H9 (cell line): ENCODE results near the gene FLNC. TPM values are rescaled to one million over a fixed set of nuclear protein-coding genes. Genes with fewer than 3 reads are reported as not detected.

ENCODE experiments used
- DNase-seq: peaks from one replicate; pipeline ENCODE4 v3.0.0-alpha.2; 2017
- H2AFZ ChIP-seq: one replicate; pipeline ENCODE4 v1.6.1; 2013; ENCODE audit warnings: mild to moderate bottlenecking, low read length, control low read depth, moderate library complexity
- H2AK5ac ChIP-seq: 2 replicates; pipeline ENCODE4 v1.6.1; 2013; ENCODE audit warnings: low read length, control low read depth, mixed read lengths; ENCODE audit not compliant: insufficient read length
- H2BK120ac ChIP-seq: one replicate; pipeline ENCODE4 v1.6.1; 2013; ENCODE audit warnings: low read depth, mild to moderate bottlenecking, low read length, control low read depth, inconsistent platforms; ENCODE audit not compliant: poor library complexity, severe bottlenecking
- H2BK12ac ChIP-seq: 2 replicates; pipeline ENCODE4 v1.6.1; 2013; ENCODE audit warnings: low read length, control low read depth, mixed read lengths, low read depth; ENCODE audit not compliant: insufficient read length
- H2BK15ac ChIP-seq: 2 replicates; pipeline ENCODE4 v1.6.1; 2013; ENCODE audit warnings: low read depth, low read length, control low read depth
- H2BK20ac ChIP-seq: one replicate; pipeline ENCODE4 v1.6.1; 2013; ENCODE audit warnings: low read depth, mild to moderate bottlenecking, low read length, control low read depth, inconsistent platforms; ENCODE audit not compliant: poor library complexity, severe bottlenecking
- H2BK5ac ChIP-seq: 2 replicates; pipeline ENCODE4 v1.6.1; 2013; ENCODE audit warnings: low read length, control low read depth, mixed read lengths; ENCODE audit not compliant: insufficient read length
- H3K14ac ChIP-seq: 2 replicates; pipeline ENCODE4 v1.6.1; 2013; ENCODE audit warnings: low read length, control low read depth; ENCODE audit not compliant: insufficient read depth
- H3K18ac ChIP-seq: 2 replicates; pipeline ENCODE4 v1.6.1; 2013; ENCODE audit warnings: low read depth, mild to moderate bottlenecking, mixed read lengths, low read length, control low read depth; ENCODE audit not compliant: insufficient read length
- H3K23ac ChIP-seq: 2 replicates; pipeline ENCODE4 v1.6.1; 2013; ENCODE audit warnings: low read length, control low read depth, mixed read lengths, low read depth; ENCODE audit not compliant: insufficient read length
- H3K23me2 ChIP-seq: 2 replicates; pipeline ENCODE4 v1.6.1; 2013; ENCODE audit warnings: low read depth, mild to moderate bottlenecking, mixed read lengths, low read length, control low read depth; ENCODE audit not compliant: insufficient read length, poor library complexity, severe bottlenecking
- H3K27ac ChIP-seq: 2 replicates; pipeline ENCODE4 v1.5.1; 2013; ENCODE audit warnings: low read length, control low read depth, mixed read lengths, low read depth; ENCODE audit not compliant: insufficient read length
- H3K27me3 ChIP-seq: 2 replicates; pipeline ENCODE4 v1.6.1; 2013; ENCODE audit warnings: low read length, control low read depth, inconsistent platforms; ENCODE audit not compliant: insufficient read depth
- H3K4ac ChIP-seq: 2 replicates; pipeline ENCODE4 v1.6.1; 2013; ENCODE audit warnings: low read depth, mild to moderate bottlenecking, control low read depth, inconsistent platforms, low read length, moderate library complexity
- H3K4me1 ChIP-seq: 2 replicates; pipeline ENCODE4 v1.6.1; 2013; ENCODE audit warnings: low read length, control low read depth, inconsistent platforms; ENCODE audit not compliant: insufficient read depth
- H3K4me2 ChIP-seq: 2 replicates; pipeline ENCODE4 v1.6.1; 2013; ENCODE audit warnings: low read length, control low read depth, mixed read lengths; ENCODE audit not compliant: insufficient read length, insufficient read depth
- H3K56ac ChIP-seq: 2 replicates; pipeline ENCODE4 v1.6.1; 2013; ENCODE audit warnings: low read depth, mild to moderate bottlenecking, mixed read lengths, low read length, control low read depth; ENCODE audit not compliant: insufficient read length
- H3K79me1 ChIP-seq: 2 replicates; pipeline ENCODE4 v1.6.1; 2013; ENCODE audit warnings: low read depth, mild to moderate bottlenecking, moderate library complexity, low read length, control low read depth, inconsistent platforms; ENCODE audit not compliant: insufficient read depth, poor library complexity, severe bottlenecking
- H3K79me2 ChIP-seq: 2 replicates; pipeline ENCODE4 v1.6.1; 2013; ENCODE audit warnings: low read length, control low read depth, inconsistent platforms; ENCODE audit not compliant: insufficient read depth
- H3K9ac ChIP-seq: 2 replicates; pipeline ENCODE4 v1.6.1; 2013; ENCODE audit warnings: low read length, control low read depth, mixed read lengths; ENCODE audit not compliant: insufficient read length; ENCODE audit errors: extremely low read depth
- H3K9me3 ChIP-seq: one replicate; pipeline ENCODE4 v1.6.1; 2013; ENCODE audit warnings: low read depth, low read length, inconsistent platforms; ENCODE audit not compliant: control insufficient read depth
- H3T11ph ChIP-seq: one replicate; pipeline ENCODE4 v1.6.1; 2013; ENCODE audit warnings: mild to moderate bottlenecking, low read length, control low read depth, inconsistent platforms
- H4K20me1 ChIP-seq: one replicate; pipeline ENCODE4 v1.6.1; 2013; ENCODE audit not compliant: control insufficient read depth, insufficient read length, insufficient read depth
- H4K5ac ChIP-seq: 2 replicates; pipeline ENCODE4 v1.6.1; 2013; ENCODE audit warnings: low read depth, mild to moderate bottlenecking, mixed read lengths, low read length, control low read depth; ENCODE audit not compliant: insufficient read length
- H4K8ac ChIP-seq: replicated peaks from 2 replicates; pipeline ENCODE4 v1.6.1; 2013; ENCODE audit warnings: low read length, control low read depth, mixed read lengths, low read depth; ENCODE audit not compliant: insufficient read length
- H4K91ac ChIP-seq: 2 replicates; pipeline ENCODE4 v1.6.1; 2013; ENCODE audit warnings: low read depth, mild to moderate bottlenecking, moderate library complexity, mixed read lengths, low read length, control low read depth; ENCODE audit not compliant: insufficient read length
- H3K27ac Mint-ChIP-seq, 3 experiments: 2 replicates in 2 of 3; 3 replicates in 1 of 3; pipeline ENCODE4 v1.8.0; 2020 to 2021; ENCODE audit warnings: mixed read lengths in 3 of 3, mild to moderate bottlenecking in 1 of 3, moderate library complexity in 1 of 3
- H3K27me3 Mint-ChIP-seq: 2 replicates; pipeline ENCODE4 v1.8.0; 2021; ENCODE audit warnings: low read depth, mild to moderate bottlenecking, moderate library complexity, mixed read lengths
- H3K36me3 Mint-ChIP-seq, 3 experiments: 2 replicates in 2 of 3; 3 replicates in 1 of 3; pipeline ENCODE4 v1.8.0; 2020 to 2021; ENCODE audit warnings: low read depth in 3 of 3, mixed read lengths in 3 of 3; ENCODE audit not compliant: insufficient read depth in 1 of 3
- H3K4me1 Mint-ChIP-seq, 2 experiments: 2 replicates each; pipeline ENCODE4 v1.8.0; 2020; ENCODE audit warnings: mixed read lengths in 2 of 2
- H3K4me3 Mint-ChIP-seq, 2 experiments: 2 replicates in 1 of 2; 3 replicates in 1 of 2; pipeline ENCODE4 v1.8.0; 2020 to 2021; ENCODE audit warnings: mild to moderate bottlenecking in 2 of 2, mixed read lengths in 2 of 2, moderate library complexity in 1 of 2
- H3K9me3 Mint-ChIP-seq, 2 experiments: 2 replicates in 1 of 2; 3 replicates in 1 of 2; pipeline ENCODE4 v1.8.0; 2020; ENCODE audit warnings: mild to moderate bottlenecking in 2 of 2, mixed read lengths in 2 of 2, moderate library complexity in 1 of 2
- WGBS: extraction: QIAGEN DNeasy Blood & Tissue Kit; methylation state at CpG from one replicate; pipeline ENCODE4 v1.1.7; 2013; ENCODE audit warnings: missing lambda C conversion rate, low lambda C conversion rate, mixed read lengths; ENCODE audit not compliant: insufficient read length; ENCODE audit errors: extremely low coverage; 5-methylcytosine and 5-hydroxymethylcytosine counted together
- total RNA-seq: library from RNA; stranded (reverse); gene quantifications from 2 replicates; pipeline ENCODE4 v1.2.1, GENCODE V29; 2021
- TF ChIP-seq, protein P1 (sequence below): fragments of 200-600 bp; sonication (generic); conservative IDR thresholded peaks from 3 replicates; pipeline ENCODE4 v1.8.0; 2021; ENCODE audit warnings: antibody characterized with exemption, mild to moderate bottlenecking

The FLNC gene
- total RNA-seq, 1 experiment from 2014 or later = 12.2 TPM

- Histone ChIP-seq H3K56ac (no peak overlapping the region), H3K9ac (no peak overlapping the region), H4K20me1 (no peaks in the 10 kb centered on the region), H2AK5ac (no peak overlapping the region), H3K79me2 (no peaks in the 10 kb centered on the region), H3K27me3 (no peaks in the 10 kb centered on the region), H2AFZ (no peak overlapping the region), H4K91ac (no peak overlapping the region), H4K5ac (no peak overlapping the region), H3T11ph (no peak overlapping the region), H2BK12ac (no peak overlapping the region), H3K4ac (no peak overlapping the region), H4K8ac (no peak overlapping the region), H3K18ac (no peak overlapping the region), H3K27ac (no peak overlapping the region), H3K4me2 (no peak overlapping the region), H3K14ac (no peak overlapping the region), H3K9me3 (no peaks in the 10 kb centered on the region), H2BK15ac (no peak overlapping the region), H3K23me2 (no peaks in the 10 kb centered on the region), H2BK5ac (no peak overlapping the region), H3K4me1 (no peaks in the 10 kb centered on the region), H2BK20ac (no peak overlapping the region), H2BK120ac (no peak overlapping the region), H3K79me1 (no peaks in the 10 kb centered on the region), H3K23ac (no peak overlapping the region)
- H3K27ac Mint-ChIP-seq = no peak overlapping the region
- WGBS = no CpG with 5 or more reads among the region's 38 CpGs
- peaks cover 2 to 14% of the 10 kb centered on the region in 2 experiments for H3K4me1 Mint-ChIP-seq
- TF ChIP-seq, protein P1, sequence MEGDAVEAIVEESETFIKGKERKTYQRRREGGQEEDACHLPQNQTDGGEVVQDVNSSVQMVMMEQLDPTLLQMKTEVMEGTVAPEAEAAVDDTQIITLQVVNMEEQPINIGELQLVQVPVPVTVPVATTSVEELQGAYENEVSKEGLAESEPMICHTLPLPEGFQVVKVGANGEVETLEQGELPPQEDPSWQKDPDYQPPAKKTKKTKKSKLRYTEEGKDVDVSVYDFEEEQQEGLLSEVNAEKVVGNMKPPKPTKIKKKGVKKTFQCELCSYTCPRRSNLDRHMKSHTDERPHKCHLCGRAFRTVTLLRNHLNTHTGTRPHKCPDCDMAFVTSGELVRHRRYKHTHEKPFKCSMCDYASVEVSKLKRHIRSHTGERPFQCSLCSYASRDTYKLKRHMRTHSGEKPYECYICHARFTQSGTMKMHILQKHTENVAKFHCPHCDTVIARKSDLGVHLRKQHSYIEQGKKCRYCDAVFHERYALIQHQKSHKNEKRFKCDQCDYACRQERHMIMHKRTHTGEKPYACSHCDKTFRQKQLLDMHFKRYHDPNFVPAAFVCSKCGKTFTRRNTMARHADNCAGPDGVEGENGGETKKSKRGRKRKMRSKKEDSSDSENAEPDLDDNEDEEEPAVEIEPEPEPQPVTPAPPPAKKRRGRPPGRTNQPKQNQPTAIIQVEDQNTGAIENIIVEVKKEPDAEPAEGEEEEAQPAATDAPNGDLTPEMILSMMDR = no peak
- DNase-seq = no peak
- peaks cover 0 to 6% (median 0%) of the 10 kb centered on the region in 3 experiments; a peak in 2 of 7 replicates for H3K36me3 Mint-ChIP-seq
- H3K4me3 Mint-ChIP-seq = no peak overlapping the region
- no peaks in the 10 kb centered on the region for H3K27me3 Mint-ChIP-seq
- no peaks in the 10 kb centered on the region for H3K9me3 Mint-ChIP-seq
Observed at GRCh38 chr7:128842674-128843641, 12.8 kb downstream of the FLNC start.
